BJ (cell line): Measurements from ENCODE around the gene CARTPT. TPM values are rescaled to one million over a fixed set of nuclear protein-coding genes. Genes with fewer than 3 reads are reported as not detected.

Experiments
- CTCF ChIA-PET: fragments of 350-600 bp; formaldehyde crosslinking; extraction: SDS; loops from one replicate; lab custom pipeline; 2021; ENCODE audit warnings: antibody characterized with exemption, inconsistent platforms; lab: Yijun Ruan, JAX
- POLR2A ChIA-PET: fragments of 300-600 bp; sonication (Branson Sonifier 250); formaldehyde crosslinking; extraction: SDS; loops from one replicate; lab custom pipeline; 2021; ENCODE audit warnings: antibody characterized with exemption; lab: Charles Lee
- DNase-seq: peaks from one replicate; pipeline ENCODE4 v3.0.0-alpha.2; 2011; ENCODE audit warnings: low read depth
- H3K27me3 ChIP-seq: 2 replicates; pipeline ENCODE4 v1.6.0; 2011; ENCODE audit warnings: low read length; ENCODE audit not compliant: control insufficient read depth, insufficient read depth
- H3K36me3 ChIP-seq: 2 replicates; pipeline ENCODE4 v1.5.1; 2011; ENCODE audit warnings: low read length; ENCODE audit not compliant: control insufficient read depth, insufficient read depth
- H3K4me3 ChIP-seq: 2 replicates; pipeline ENCODE4 v1.5.1; 2011; ENCODE audit warnings: low read depth, mild to moderate bottlenecking, control low read depth, low read length
- polyA plus RNA-seq: library from polyadenylated mRNA; depleted of rRNA; stranded (reverse); fragments of >200 nt; gene quantifications from 2 replicates; pipeline ENCODE4 v1.2.3, GENCODE V29; 2011; rRNA removed
- TF ChIP-seq, protein P1 (sequence below): IDR thresholded peaks from 2 replicates; pipeline ENCODE4 v1.5.1; 2011; ENCODE audit warnings: low read depth, mild to moderate bottlenecking, control low read depth, inconsistent platforms, low read length, moderate library complexity; ENCODE audit not compliant: insufficient read depth

CARTPT gene
- polyA plus RNA-seq, 1 experiment, result not detected

DNA sequence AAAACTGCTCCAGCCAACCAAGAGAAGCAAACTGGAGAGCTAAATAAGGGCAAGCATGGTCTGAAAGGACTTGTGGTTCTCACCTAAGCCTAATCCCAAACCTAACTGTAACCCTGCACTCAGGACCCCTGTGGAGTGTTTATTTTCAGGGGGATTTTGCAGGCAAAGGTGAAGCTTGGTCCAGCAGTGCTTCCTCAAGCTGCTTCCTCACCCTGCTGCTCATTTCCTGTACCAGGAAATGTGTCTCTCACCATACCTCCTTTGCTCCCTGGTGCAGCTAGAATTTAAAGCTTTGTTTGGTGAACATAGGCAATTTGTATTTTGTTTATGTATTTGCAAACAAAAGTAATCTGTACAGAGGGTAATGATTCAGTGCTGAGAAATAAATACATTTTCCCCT lies 50.2 kb downstream of the CARTPT start:
- no peak for DNase-seq
- ChIA-PET CTCF (interaction anchor here (1.0 to 1.2 kb wide), 3 partner anchors 11 to 14 kb away, joined by 3 to 5 read pairs (median 4); no protein-coding TSS in a partner anchor), POLR2A (no interaction called here)
- Histone ChIP-seq H3K36me3 (no peaks in the 10 kb centered on the region), H3K4me3 (no peak overlapping the region), H3K27me3 (peaks cover 2% of the 10 kb centered on the region; the same call in 1 of the 2 replicates)
- TF ChIP-seq, protein P1, sequence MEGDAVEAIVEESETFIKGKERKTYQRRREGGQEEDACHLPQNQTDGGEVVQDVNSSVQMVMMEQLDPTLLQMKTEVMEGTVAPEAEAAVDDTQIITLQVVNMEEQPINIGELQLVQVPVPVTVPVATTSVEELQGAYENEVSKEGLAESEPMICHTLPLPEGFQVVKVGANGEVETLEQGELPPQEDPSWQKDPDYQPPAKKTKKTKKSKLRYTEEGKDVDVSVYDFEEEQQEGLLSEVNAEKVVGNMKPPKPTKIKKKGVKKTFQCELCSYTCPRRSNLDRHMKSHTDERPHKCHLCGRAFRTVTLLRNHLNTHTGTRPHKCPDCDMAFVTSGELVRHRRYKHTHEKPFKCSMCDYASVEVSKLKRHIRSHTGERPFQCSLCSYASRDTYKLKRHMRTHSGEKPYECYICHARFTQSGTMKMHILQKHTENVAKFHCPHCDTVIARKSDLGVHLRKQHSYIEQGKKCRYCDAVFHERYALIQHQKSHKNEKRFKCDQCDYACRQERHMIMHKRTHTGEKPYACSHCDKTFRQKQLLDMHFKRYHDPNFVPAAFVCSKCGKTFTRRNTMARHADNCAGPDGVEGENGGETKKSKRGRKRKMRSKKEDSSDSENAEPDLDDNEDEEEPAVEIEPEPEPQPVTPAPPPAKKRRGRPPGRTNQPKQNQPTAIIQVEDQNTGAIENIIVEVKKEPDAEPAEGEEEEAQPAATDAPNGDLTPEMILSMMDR, result no peak

DNA sequence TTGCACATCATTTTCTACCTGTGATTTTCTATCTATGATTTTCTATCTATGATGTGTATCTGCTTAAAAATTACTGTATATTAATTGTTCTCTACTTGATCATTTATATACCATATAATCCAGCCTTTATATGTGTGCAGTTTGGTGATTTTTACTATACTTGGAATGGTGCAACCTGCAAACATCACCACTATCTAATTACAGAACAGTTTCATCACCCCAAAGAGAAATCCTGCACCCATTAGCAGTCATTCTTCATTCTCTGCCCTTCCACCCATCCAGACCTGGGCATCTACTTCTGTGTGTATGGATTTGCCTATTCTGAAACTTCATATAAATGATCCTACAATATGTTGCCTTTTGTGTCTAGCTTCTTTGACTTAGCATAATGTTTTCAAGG lies 51.3 kb downstream of the CARTPT start:
- Histone ChIP-seq H3K36me3 (no peaks in the 10 kb centered on the region), H3K4me3 (no peak overlapping the region), H3K27me3 (peaks cover 2% of the 10 kb centered on the region; the same call in 1 of the 2 replicates)
- POLR2A ChIA-PET, result no interaction called here
- TF ChIP-seq, protein P1, result no peak
- no peak for DNase-seq
- CTCF ChIA-PET, result no interaction called here

Other genes starting within 250 kb of the CARTPT start
- 16.2 and 24.1 TPM in 2 replicates for gene MCCC2, start 131.9 kb upstream of the CARTPT start, polyA plus RNA-seq